Measurements from ENCODE around the gene PRLR.

GRCh38 chr5:35151146-35151920 lies 79.0 kb downstream of the PRLR start:
- TF ChIP-seq CTCF (IDR thresholded peaks at IDR 0.05; ENCODE audit: insufficient read depth, low read depth, low read length), result no peak
- TF ChIP-seq EZH2 (IDR thresholded peaks at IDR 0.05; ENCODE audit: insufficient read depth, low read length), result no peak

Data from astrocyte (in vitro differentiated cells and primary cell).